Astrocyte (in vitro differentiated cells and primary cell): Measurements from ENCODE around the gene SMARCC2.

ENCODE experiments used
- CTCF ChIP-seq: IDR thresholded peaks from 2 replicates; pipeline ENCODE4 v1.5.1; 2011; ENCODE audit warnings: low read depth, mild to moderate bottlenecking, inconsistent platforms, low read length, moderate library complexity; ENCODE audit not compliant: insufficient read depth
- EZH2 ChIP-seq: IDR thresholded peaks from 2 replicates; pipeline ENCODE4 v1.6.1; 2012; ENCODE audit warnings: mild to moderate bottlenecking, low read length, inconsistent platforms; ENCODE audit not compliant: insufficient read depth

- no peak for TF ChIP-seq CTCF
- no peak for TF ChIP-seq EZH2
Observed at GRCh38 chr12:56222531-56222895, 33.2 kb upstream of the SMARCC2 start.
